LNCAP (cell line): Measurements from ENCODE around the gene SBF1.

Experiments
- CTCF ChIP-seq: fragments of 450-650 bp; IDR thresholded peaks from 2 replicates; pipeline ENCODE4 v1.5.1; 2017; ENCODE audit warnings: mild to moderate bottlenecking

Gene SBF1

GRCh38 chr22:50520826-50521453, 46.1 kb upstream of the SBF1 start:
- TF ChIP-seq CTCF = no peak

- TF ChIP-seq CTCF = no peak
These were observed 44.3 kb upstream of the SBF1 start for GRCh38 chr22:50519151-50519550.

GRCh38 chr22:50518606-50519005, 43.8 kb upstream of the SBF1 start:
- TF ChIP-seq CTCF = no peak

- no peak for TF ChIP-seq CTCF
These were observed 42.8 kb upstream of the SBF1 start for GRCh38 chr22:50517495-50518260.

GRCh38 chr22:50516891-50517290, 42.1 kb upstream of the SBF1 start:
- no peak for TF ChIP-seq CTCF

GRCh38 chr22:50516068-50516467, 41.2 kb upstream of the SBF1 start:
- TF ChIP-seq CTCF = no peak

GRCh38 chr22:50513175-50513574, 38.3 kb upstream of the SBF1 start:
- TF ChIP-seq CTCF = no peak
